T-helper 2 cell treated with Interferon-gamma antibody and Interleukin-4, amounts not matched to agents 100 ng/mL and 5 ng/mL, for 36 hours (primary cell): ENCODE measurements around the gene RPP40. TPM values are rescaled to one million over a fixed set of nuclear protein-coding genes. Genes with fewer than 3 reads are reported as not detected.

ENCODE experiments used
- total RNA-seq: library from RNA; stranded (reverse); gene quantifications from 2 replicates; pipeline ENCODE4 v1.2.3, GENCODE V29; 2022

Gene RPP40
- total RNA-seq, 1 donor from 2014 or later = 6.9 TPM

Other genes starting within 250 kb of the RPP40 start
- gene CDYL, start 227.6 kb downstream of the RPP40 start, total RNA-seq = 26.9 and 30.6 TPM in 2 replicates
- gene PPP1R3G, start 81.3 kb upstream of the RPP40 start, total RNA-seq = 0.02 TPM in 1 of 2 replicates, not detected in the other